ENCODE measurements around the gene EFHC1.

Gene EFHC1

DNA sequence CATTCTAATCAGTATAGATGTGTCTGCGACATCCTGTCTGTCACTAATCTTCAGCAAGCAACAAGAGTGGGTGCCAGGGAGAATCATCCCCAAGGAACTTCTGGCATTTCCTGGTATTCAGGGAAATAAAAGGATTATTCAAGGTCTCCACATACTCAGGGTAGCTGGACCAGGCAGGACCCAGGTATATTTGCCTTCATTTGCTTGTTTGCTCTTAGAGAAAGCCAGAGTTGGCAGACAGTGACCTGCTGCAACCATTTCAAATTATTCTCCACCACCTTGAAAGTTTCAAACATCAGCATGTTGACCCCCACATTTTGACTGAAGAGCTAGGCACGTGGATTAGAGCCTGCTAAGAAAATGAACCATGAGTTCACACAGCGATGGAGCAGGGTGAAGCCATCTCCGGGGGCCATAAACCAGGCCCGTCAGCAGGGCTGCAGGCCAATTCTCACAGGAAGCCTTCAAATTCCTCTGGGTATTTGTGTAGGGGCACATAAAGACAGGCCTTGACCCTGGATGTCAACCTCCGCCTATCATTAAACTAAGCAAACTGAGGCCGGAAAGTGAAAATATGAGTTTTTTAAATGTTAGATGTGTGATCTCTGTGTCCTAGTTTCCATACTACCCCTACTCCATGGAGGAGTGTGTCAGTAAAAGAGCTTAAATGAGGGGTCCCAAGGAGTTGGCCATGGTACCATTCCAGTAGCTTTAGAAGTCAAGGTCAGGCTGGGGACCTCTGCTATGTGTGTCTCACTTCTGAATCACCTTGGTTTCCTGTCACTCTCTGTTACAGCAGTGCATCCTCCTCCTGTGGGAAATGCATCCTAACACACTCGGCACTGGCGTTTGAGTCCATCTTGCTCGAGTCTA lies 123.8 kb downstream of the EFHC1 start:
- no peak for FAIRE-seq

DNA sequence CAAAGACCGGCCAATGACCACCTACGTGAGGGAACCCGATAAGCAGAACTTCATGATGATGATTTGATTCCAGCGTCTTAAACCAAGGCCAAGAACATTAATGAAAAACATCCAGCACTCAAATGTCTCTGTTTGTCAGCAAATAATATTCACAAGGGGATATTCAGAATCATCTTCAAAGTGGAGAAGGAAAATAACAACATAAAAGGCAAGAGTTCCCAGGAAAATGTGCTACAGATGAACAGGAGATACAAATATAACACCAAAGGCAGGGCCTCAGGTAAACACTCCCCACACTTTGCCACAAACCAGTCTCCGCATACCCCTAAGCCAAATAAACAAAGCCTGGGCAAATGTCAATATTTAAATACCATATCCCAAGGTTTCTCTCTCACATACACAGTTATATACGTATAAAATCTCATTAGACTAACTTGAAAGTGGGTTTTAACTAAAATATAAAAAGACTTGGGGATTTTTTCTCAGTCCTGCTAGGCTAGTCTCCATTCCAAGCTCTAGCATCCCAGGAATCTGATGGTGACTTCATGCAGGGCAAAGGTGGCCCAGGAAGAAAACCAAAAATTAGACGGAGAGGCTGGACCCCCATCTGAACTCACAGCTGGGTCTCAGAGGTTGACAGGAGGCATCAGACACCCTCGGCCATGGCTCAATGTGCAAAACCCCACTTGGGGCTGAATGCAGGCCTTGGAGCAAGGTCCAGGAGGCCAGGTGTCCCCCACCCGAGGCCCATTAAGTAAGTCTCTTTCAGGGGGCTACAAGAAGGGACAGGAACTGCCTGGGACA lies 124.7 kb downstream of the EFHC1 start:
- no peak for FAIRE-seq

DNA sequence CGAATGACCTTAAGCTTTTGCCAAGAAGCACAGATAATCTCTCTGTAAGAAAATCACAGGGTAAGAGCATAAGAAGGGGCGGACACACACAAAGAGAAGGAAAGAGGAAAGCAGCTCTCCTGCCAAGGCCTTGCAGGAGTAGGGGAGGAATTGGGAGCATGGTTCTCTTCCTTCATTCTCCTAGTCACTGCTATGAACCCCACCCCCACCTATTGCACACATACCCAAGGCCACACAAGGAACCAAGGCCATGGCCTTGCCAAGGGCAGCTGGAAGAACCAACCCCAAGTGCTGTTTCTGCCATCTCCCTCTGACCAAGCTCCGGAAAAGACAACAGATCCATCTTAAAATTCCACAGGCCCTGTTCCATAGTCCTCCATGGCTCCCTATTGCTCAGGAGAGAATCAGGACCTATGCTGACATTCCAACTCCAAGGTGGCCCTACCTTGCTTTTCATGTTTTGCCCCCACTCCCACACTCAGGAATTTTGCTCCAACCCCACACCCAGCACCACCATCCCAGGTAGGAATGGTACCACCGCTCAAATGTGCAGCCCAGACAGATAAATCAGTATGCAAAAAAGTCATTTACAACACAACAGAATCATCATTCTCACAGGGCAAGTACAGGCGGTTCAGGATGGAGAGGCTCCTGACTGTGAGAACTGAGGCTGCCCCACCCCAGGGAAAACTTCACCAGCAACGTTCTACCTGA lies 125.4 kb downstream of the EFHC1 start:
- FAIRE-seq = no peak

DNA sequence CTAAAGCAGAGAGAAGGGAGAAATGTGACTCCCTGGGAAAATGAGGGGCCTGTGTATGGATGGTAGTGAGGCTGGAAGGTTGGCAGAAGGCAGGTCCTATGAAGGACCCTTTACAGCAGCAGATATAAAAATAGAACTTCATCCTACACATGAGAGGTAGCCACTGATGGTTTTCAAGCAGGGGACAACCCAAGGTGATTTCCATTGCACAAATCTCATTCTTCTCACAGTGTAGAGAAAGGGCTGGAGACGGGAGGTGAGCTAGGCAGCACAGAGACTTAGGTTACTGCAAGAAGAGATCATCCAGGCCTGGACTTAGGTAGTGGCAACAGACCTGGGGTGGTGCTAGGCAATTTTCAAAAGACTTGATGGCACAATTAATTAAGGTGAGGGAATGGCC lies 126.0 kb downstream of the EFHC1 start:
- no peak for FAIRE-seq

DNA sequence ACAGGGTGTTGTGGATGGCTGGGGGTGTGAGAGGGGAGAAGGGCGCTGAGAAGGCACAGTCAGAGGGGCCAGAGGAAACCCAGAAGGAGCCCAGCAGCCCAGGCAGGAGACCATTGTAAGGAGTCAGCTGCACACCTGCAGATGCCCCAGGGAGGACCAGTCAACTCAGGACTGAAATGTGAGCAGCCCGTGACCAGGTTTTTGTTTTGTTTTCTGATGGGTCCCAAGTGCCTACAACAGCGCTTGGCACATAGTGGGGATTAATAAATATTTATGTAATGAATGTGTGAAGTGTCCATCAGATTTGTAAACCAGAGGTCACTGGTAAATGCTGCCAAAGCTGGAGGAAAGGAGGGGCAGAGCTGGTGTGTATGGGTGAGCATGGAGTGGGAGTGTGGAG lies 126.5 kb downstream of the EFHC1 start:
- no peak for FAIRE-seq

GRCh38 chr6:52547647-52548352 lies 127.7 kb downstream of the EFHC1 start:
- no peak for FAIRE-seq

DNA sequence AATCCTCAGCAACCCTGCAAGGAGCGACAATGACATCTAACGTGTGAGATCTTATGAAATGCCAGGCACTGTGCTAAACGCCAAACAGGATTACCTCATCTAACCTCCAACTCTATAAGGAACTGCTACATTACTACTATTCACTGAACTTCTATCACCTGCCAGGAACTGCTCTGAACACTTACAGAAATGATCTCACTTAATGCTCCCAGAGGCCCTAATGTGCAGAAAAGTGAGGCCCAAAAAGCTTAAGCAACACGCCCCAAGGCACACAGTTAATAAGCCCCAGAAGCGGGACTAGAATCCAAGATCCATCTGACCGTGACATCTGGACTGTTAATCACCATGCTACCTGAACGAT lies 128.2 kb downstream of the EFHC1 start:
- FAIRE-seq = no peak

GRCh38 chr6:52548999-52549398 lies 128.9 kb downstream of the EFHC1 start:
- FAIRE-seq = no peak

- no peak for FAIRE-seq
Observed at GRCh38 chr6:52549428-52549827, 129.3 kb downstream of the EFHC1 start.

DNA sequence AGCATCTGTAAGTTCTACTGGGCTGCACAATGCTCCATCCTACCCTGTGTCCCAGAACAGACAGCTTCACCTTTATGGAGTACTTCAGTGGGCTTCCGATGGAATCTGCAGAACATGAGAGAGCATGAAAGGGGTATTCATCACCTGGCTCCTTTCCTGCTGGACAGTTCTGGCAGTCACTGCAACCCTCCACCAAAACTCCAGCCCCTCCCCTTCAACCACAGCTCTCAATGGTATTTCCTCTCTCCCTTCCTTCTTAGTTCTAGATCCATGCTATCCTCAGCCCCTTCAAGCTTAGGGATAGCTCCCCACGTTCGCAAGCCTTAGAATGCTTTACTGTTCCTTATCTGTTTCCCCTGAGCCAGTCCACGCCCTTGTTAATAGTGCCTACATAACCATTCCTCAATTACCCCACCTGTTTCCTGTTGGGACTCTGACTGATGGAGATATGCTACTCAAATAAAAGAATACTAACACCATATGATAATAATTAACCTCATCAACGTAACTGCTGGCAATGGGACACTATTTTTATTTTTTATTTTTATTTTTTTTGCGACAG lies 130.0 kb downstream of the EFHC1 start:
- FAIRE-seq = no peak

GRCh38 chr6:52550870-52551269 lies 130.7 kb downstream of the EFHC1 start:
- FAIRE-seq = no peak

GRCh38 chr6:52551483-52552277 lies 131.5 kb downstream of the EFHC1 start:
- no peak for FAIRE-seq

- FAIRE-seq = no peak
Observed at GRCh38 chr6:52552278-52552643, 132.1 kb downstream of the EFHC1 start.

GRCh38 chr6:52553158-52553557 lies 133.0 kb downstream of the EFHC1 start:
- no peak for FAIRE-seq

- no peak for FAIRE-seq
Observed at GRCh38 chr6:52553719-52554118, 133.6 kb downstream of the EFHC1 start.

GRCh38 chr6:52554684-52555280 lies 134.6 kb downstream of the EFHC1 start:
- no peak for FAIRE-seq

- FAIRE-seq = no peak
Observed at GRCh38 chr6:52555518-52556233, 135.5 kb downstream of the EFHC1 start.

DNA sequence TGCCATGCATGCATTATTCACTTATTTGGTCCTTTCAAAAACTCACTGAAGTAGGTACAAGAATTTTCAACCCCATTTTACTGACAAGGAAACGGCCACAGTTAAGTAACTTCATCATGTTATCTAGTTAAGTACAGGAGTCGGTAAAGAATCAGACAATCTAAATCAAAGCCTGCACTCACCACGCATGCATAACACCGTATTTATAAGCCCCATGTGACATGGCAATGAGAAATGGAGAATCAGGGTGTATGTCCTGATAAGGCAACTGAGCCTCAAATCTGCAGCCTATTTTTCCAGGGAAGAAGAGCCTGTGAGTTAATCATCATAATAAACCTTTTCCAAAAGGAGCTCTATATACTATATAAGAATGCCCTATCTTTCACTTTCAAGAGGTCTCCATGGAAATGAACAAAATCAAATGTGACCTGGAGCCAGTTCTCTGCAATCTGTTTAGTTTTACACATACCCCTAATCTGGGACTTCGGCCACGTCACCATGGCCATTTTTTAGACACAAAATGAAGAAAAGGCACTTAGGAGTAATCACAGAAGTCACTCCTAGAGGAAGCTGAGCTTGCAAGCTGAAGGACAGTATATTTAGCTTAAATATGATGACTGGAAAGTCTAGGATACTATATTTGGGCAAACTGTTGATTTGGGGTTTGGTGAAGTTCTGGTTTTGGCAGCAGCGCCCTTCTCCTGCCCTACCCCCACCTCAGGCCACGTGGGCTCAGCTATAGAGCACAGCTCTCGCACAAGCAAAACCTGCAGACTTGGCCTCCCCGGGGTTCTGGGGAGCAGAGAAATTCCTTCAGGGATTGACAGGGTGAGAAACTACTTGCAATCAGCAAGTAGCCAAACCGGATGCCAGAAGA lies 137.5 kb downstream of the EFHC1 start:
- FAIRE-seq = no peak

DNA sequence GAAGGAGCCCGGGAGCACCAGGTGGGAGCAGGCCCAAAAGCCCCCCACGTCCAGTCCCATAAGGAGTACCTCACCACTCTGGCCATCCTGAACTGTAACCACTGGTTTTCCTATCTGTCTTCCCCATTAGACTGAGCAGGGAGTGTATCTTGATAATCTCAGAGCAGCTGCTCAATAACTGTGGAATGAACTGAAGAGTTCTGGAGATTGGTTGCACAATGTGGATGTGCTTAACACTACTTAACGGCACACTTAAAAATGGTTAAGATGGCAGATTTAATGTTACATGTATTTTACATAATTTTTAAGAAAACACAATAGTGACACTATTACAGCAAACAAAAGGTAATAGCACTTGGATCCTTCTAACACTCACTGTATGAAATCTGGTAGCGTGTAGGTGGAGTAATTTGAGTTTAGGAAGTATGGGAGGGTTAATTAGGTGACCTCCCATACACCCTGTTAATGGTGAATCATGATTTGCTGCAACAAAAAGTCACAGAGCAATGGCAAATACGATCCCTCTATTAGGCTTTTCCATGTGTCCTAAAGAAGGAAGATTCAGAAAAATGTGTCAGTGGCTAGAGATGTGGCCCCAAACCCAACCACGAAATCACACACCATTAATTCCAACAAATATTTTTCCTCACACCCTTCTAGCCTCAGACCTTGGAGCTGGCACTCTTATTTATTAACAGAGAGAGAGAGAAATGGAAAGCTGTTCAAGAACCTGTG lies 138.3 kb downstream of the EFHC1 start:
- no peak for FAIRE-seq
